ENCODE results near the gene ASB4. TPM values are rescaled to one million over a fixed set of nuclear protein-coding genes. Genes with fewer than 3 reads are reported as not detected.
"Not testable (repeated sequence)": the region's sequence is repeated elsewhere in the genome, so short reads cannot be mapped to it uniquely, and the experiment has no call there.

Gene ASB4
- polyA plus RNA-seq, 2 of the 4 experiments (the other 2 are of a cell fraction), result 1.4 to 3.1 TPM

- WGBS (ENCODE audit: missing lambda C conversion rate), result 36% methylated on average over 6 of the region's 6 CpGs
- POLR2A ChIA-PET, result no interaction called here
- H3K4me2 ChIP-seq, result peak overlapping the region; percentile 48
Observed at GRCh38 chr7:95549818-95550529, 64.2 kb downstream of the ASB4 start.

GRCh38 chr7:95550546-95550945 is 64.8 kb downstream of the ASB4 start:
- peak overlapping the region; percentile 48; the same call in 2 of the 3 replicates for H3K4me2 ChIP-seq
- ChIA-PET POLR2A (no interaction called here), CTCF (interaction anchor here (0.9 to 1.2 kb wide), 4 partner anchors 23 to 144 kb away, joined by 3 to 4 read pairs (median 4); partner anchors contain the start of gene PDK4)
- no peak for ATAC-seq
- no peak for FAIRE-seq
- WGBS (ENCODE audit: missing lambda C conversion rate), result 64% methylated on average over 4 of the region's 4 CpGs
- TF ChIP-seq BHLHE40 (IDR thresholded peaks at IDR 0.05; ENCODE audit: low read depth, low read length), result no peak
- TF ChIP-seq JUN (IDR thresholded peaks at IDR 0.05), result no peak
- no peak for DNase-seq (ENCODE audit: low read depth in 1 of 2, low spot score in 1 of 2)
- no peaks in the 10 kb centered on the region for H3K9me3 ChIP-seq
- peaks cover 22% of the 10 kb centered on the region for H3K4me1 ChIP-seq
- peak overlapping the region; percentile 67 to 69 for H3K27ac ChIP-seq
- H3K4me3 ChIP-seq, result no peak overlapping the region

More at GRCh38 chr7:95549818-95550529, 64.2 kb downstream of the ASB4 start:
- H3K4me3 ChIP-seq, result no peak overlapping the region
- TF ChIP-seq PHF8 (IDR thresholded peaks at IDR 0.05; ENCODE audit: borderline replicate concordance, low read depth), result no peak
- TF ChIP-seq JUN (IDR thresholded peaks at IDR 0.05), result no peak
- TF ChIP-seq JUNB (IDR thresholded peaks at IDR 0.05), result peak; percentile 12; the same call in 1 of the 2 replicates
- TF ChIP-seq FOSL2 (IDR thresholded peaks at IDR 0.05), result no peak
- peak; percentile 80 for TF ChIP-seq FOSL2 (CRISPR knock-in tag; IDR thresholded peaks at IDR 0.05)
- DNase-seq (ENCODE audit: low read depth in 1 of 2, low spot score in 1 of 2) (peak; percentile 74 to 75), ATAC-seq (peak; percentile 85 to 92), FAIRE-seq (peak; percentile 95)
- peak overlapping the region; percentile 67 to 69 for H3K27ac ChIP-seq
- CTCF ChIA-PET, result interaction anchor here (0.6 to 1.2 kb wide), 6 partner anchors 8 to 144 kb away, joined by 3 to 4 read pairs (median 4); partner anchors contain the start of gene PDK4
- H3K4me1 ChIP-seq, result peaks cover 25% of the 10 kb centered on the region
- no peaks in the 10 kb centered on the region for H3K9me3 ChIP-seq

- CTCF ChIA-PET, result interaction anchor here (1.0 to 1.8 kb wide), 4 partner anchors 24 to 319 kb away, joined by 3 to 7 read pairs (median 5); no protein-coding TSS in a partner anchor
- POLR2A ChIA-PET; FAIRE-seq; H3K9me3 ChIP-seq; ATAC-seq; H3K27ac ChIP-seq; H3K4me2 ChIP-seq; DNase-seq (ENCODE audit: low read depth in 1 of 2, low spot score in 1 of 2); H3K4me3 ChIP-seq: not testable (repeated sequence)
- WGBS (ENCODE audit: missing lambda C conversion rate), result 82% methylated on average over 22 of the region's 45 CpGs
- peaks cover 16% of the 10 kb centered on the region for H3K4me1 ChIP-seq
Observed at GRCh38 chr7:95552010-95552926, 66.5 kb downstream of the ASB4 start.

- ATAC-seq (no peak), FAIRE-seq (no peak), DNase-seq (ENCODE audit: low read depth in 1 of 2, low spot score in 1 of 2) (no peak)
- Histone ChIP-seq H3K4me2 (no peak overlapping the region), H3K27ac (no peak overlapping the region), H3K4me1 (peaks cover 13% of the 10 kb centered on the region), H3K4me3 (no peak overlapping the region), H3K9me3 (no peaks in the 10 kb centered on the region)
- CTCF ChIA-PET, result no interaction called here
- TF ChIP-seq HOXB13 (CRISPR knock-in tag; IDR thresholded peaks at IDR 0.05; ENCODE audit: low read depth), result no peak
- TF ChIP-seq SMC3 (IDR thresholded peaks at IDR 0.05), result no peak
- no peak for TF ChIP-seq BCL3 (IDR thresholded peaks at IDR 0.05)
- no peak for TF ChIP-seq CBX8 (IDR thresholded peaks at IDR 0.05)
- TF ChIP-seq MAFK (IDR thresholded peaks at IDR 0.05; ENCODE audit: partially characterized antibody), result no peak
- TF ChIP-seq RARB (CRISPR knock-in tag; IDR thresholded peaks at IDR 0.05), result no peak
- TF ChIP-seq HOXB5 (CRISPR knock-in tag; IDR thresholded peaks at IDR 0.05), result no peak
- POLR2A ChIA-PET, result no interaction called here
- WGBS (ENCODE audit: missing lambda C conversion rate), result 43% methylated on average over 2 of the region's 2 CpGs
Observed at GRCh38 chr7:95553939-95554338, 68.2 kb downstream of the ASB4 start.

GRCh38 chr7:95556777-95557176 is 71.0 kb downstream of the ASB4 start:
- Histone ChIP-seq H3K9me3 (no peaks in the 10 kb centered on the region), H3K4me2 (no peak overlapping the region), H3K4me3 (no peak overlapping the region), H3K27ac (no peak overlapping the region), H3K4me1 (no peaks in the 10 kb centered on the region)
- no peak for FAIRE-seq
- ATAC-seq, result no peak
- 57% methylated on average over 2 of the region's 2 CpGs for WGBS (ENCODE audit: missing lambda C conversion rate)
- DNase-seq (ENCODE audit: low read depth in 1 of 2, low spot score in 1 of 2), result no peak
- ChIA-PET POLR2A (no interaction called here), CTCF (interaction anchor here (0.7 to 3.8 kb wide), 6 partner anchors 12 to 135 kb away, joined by 3 to 15 read pairs (median 3); no protein-coding TSS in a partner anchor)
- no peak for TF ChIP-seq CTCF (IDR thresholded peaks at IDR 0.05)
- no peak for TF ChIP-seq CBX8 (IDR thresholded peaks at IDR 0.05)
- TF ChIP-seq ZFP36 (IDR thresholded peaks at IDR 0.05; ENCODE audit: borderline replicate concordance, partially characterized antibody), result no peak
- no peak for TF ChIP-seq FOSL2 (IDR thresholded peaks at IDR 0.05)
- no peak for TF ChIP-seq FOSL2 (CRISPR knock-in tag; IDR thresholded peaks at IDR 0.05)
